RWPE2 (cell line): ENCODE results near the gene CPT1A.
"Not testable (repeated sequence)": the region's sequence is repeated elsewhere in the genome, so short reads cannot be mapped to it uniquely, and the experiment has no call there.

ENCODE experiments used
- ATAC-seq: fragments of 200-7000 bp; cut with Tn5 transposase; 3 replicates; pipeline ENCODE4 v1.9.1; 2021; ENCODE audit warnings: low read depth
- DNase-seq: peaks from one replicate; pipeline ENCODE4 v3.0.0-alpha.2; 2020; ENCODE audit warnings: low spot score
- H3K27ac ChIP-seq: fragments of 450-650 bp; 2 replicates; pipeline ENCODE4 v1.5.1; 2017; ENCODE audit warnings: mild to moderate bottlenecking; ENCODE audit not compliant: poor library complexity, severe bottlenecking
- H3K27me3 ChIP-seq: fragments of 250-450 bp; sonication (Bioruptor Pico); 2 replicates; pipeline ENCODE4 v1.5.1; 2021; ENCODE audit warnings: mild to moderate bottlenecking, moderate library complexity; ENCODE audit not compliant: insufficient read depth, poor library complexity, severe bottlenecking
- H3K36me3 ChIP-seq: fragments of 250-450 bp; sonication (Bioruptor Pico); 2 replicates; pipeline ENCODE4 v1.5.1; 2020; ENCODE audit warnings: low read depth, mild to moderate bottlenecking, moderate library complexity
- H3K4me1 ChIP-seq: fragments of 250-450 bp; sonication (Bioruptor Pico); 2 replicates; pipeline ENCODE4 v1.5.1; 2021; ENCODE audit warnings: mild to moderate bottlenecking, moderate library complexity; ENCODE audit not compliant: insufficient read depth, poor library complexity, severe bottlenecking
- H3K4me3 ChIP-seq: fragments of 250-450 bp; sonication (Bioruptor Pico); 2 replicates; pipeline ENCODE4 v1.5.1; 2021; ENCODE audit warnings: mild to moderate bottlenecking, moderate library complexity; ENCODE audit not compliant: severe bottlenecking
- H3K9me3 ChIP-seq: fragments of 250-450 bp; sonication (Bioruptor Pico); 2 replicates; pipeline ENCODE4 v1.5.1; 2021; ENCODE audit warnings: mild to moderate bottlenecking, moderate library complexity; ENCODE audit not compliant: severe bottlenecking
- CTCF ChIP-seq: fragments of 450-650 bp; IDR thresholded peaks from one replicate; pipeline ENCODE4 v1.5.1; 2017; ENCODE audit warnings: mild to moderate bottlenecking, moderate library complexity; ENCODE audit not compliant: poor library complexity, severe bottlenecking

Gene CPT1A

GRCh38 chr11:68841718-68842426 is at the start of gene CPT1A:
Gene CPT1A (minus strand): TSS chr11:68841916. CDS start chr11:68815474, 26,442 bp downstream.
- H3K9me3 ChIP-seq, result no peaks in the 10 kb centered on the region
- H3K27me3 ChIP-seq, result no peaks in the 10 kb centered on the region
- no peak for TF ChIP-seq CTCF
- peak; percentile 73 for DNase-seq
- H3K4me3 ChIP-seq, result peak within 1 kb of the TSS; percentile 54
- H3K36me3 ChIP-seq, result 0 out of 2 replicates have a peak, but pooled peaks cover 2% of the 10 kb centered on the region
- H3K27ac ChIP-seq, result peak within 1 kb of the TSS; percentile 82
- peaks cover 12% of the 10 kb centered on the region for H3K4me1 ChIP-seq
- peak; percentile 70 for ATAC-seq

- ATAC-seq, result no peak
- no peaks in the 10 kb centered on the region for H3K9me3 ChIP-seq
- no peaks in the 10 kb centered on the region for H3K27me3 ChIP-seq
- no peaks in the 10 kb centered on the region for H3K4me1 ChIP-seq
- H3K4me3 ChIP-seq, result no peak overlapping the region
- no peak overlapping the region for H3K27ac ChIP-seq
- no peak for DNase-seq
- TF ChIP-seq CTCF, result no peak
- H3K36me3 ChIP-seq, result peaks cover 44% of the 10 kb centered on the region
Measured at GRCh38 chr11:68890490-68891231, 48.9 kb upstream of the CPT1A start.

- ATAC-seq (no peak), DNase-seq (no peak)
- TF ChIP-seq CTCF, result peak; percentile 30
- no peak overlapping the region for H3K4me3 ChIP-seq
- peaks cover 37% of the 10 kb centered on the region for H3K36me3 ChIP-seq
- H3K27ac ChIP-seq, result no peak overlapping the region
- H3K9me3 ChIP-seq, result no peaks in the 10 kb centered on the region
- H3K27me3 ChIP-seq, result no peaks in the 10 kb centered on the region
- H3K4me1 ChIP-seq, result no peaks in the 10 kb centered on the region
Measured at GRCh38 chr11:68889948-68890446, 48.3 kb upstream of the CPT1A start.

- DNase-seq, H3K9me3 ChIP-seq, H3K4me1 ChIP-seq, ATAC-seq, H3K36me3 ChIP-seq, H3K27me3 ChIP-seq, H3K27ac ChIP-seq, H3K4me3 ChIP-seq: not testable (repeated sequence)
Measured at GRCh38 chr11:68884827-68885226, 43.1 kb upstream of the CPT1A start.

GRCh38 chr11:68882391-68882790 is 40.7 kb upstream of the CPT1A start:
- Histone ChIP-seq H3K9me3 (no peaks in the 10 kb centered on the region), H3K4me1 (no peaks in the 10 kb centered on the region), H3K4me3 (no peak overlapping the region), H3K36me3 (no peaks in the 10 kb centered on the region), H3K27me3 (no peaks in the 10 kb centered on the region), H3K27ac (no peak overlapping the region)
- no peak for TF ChIP-seq CTCF
- no peak for ATAC-seq
- no peak for DNase-seq
